Astrocyte (in vitro differentiated cells and primary cell): Measurements from ENCODE around the gene ADGRD1.

ENCODE experiments used
- CTCF ChIP-seq: IDR thresholded peaks from 2 replicates; pipeline ENCODE4 v1.5.1; 2011; ENCODE audit warnings: low read depth, mild to moderate bottlenecking, inconsistent platforms, low read length, moderate library complexity; ENCODE audit not compliant: insufficient read depth
- EZH2 ChIP-seq: IDR thresholded peaks from 2 replicates; pipeline ENCODE4 v1.6.1; 2012; ENCODE audit warnings: mild to moderate bottlenecking, low read length, inconsistent platforms; ENCODE audit not compliant: insufficient read depth

GRCh38 chr12:131006036-131006735 lies 52.5 kb downstream of the ADGRD1 start:
- TF ChIP-seq CTCF (no peak), EZH2 (no peak)
